HG03175 (cell line): ENCODE results near the gene ANKRD30A.
"Not testable (repeated sequence)": the region's sequence is repeated elsewhere in the genome, so short reads cannot be mapped to it uniquely, and the experiment has no call there.

ENCODE experiments used
- ATAC-seq: cut with Tn5 transposase; IDR thresholded peaks from one replicate; pipeline ENCODE4 v1.9.1; 2021; ENCODE audit warnings: mild to moderate bottlenecking, moderate library complexity; ENCODE audit not compliant: unreplicated experiment

The ANKRD30A gene

GRCh38 chr10:37246637-37247036 is 121.2 kb downstream of the ANKRD30A start:
- ATAC-seq = no peak

GRCh38 chr10:37255837-37256236 is 130.4 kb downstream of the ANKRD30A start:
- ATAC-seq = not testable (repeated sequence)

- ATAC-seq = no peak
Measured at GRCh38 chr10:37263304-37263703, 137.9 kb downstream of the ANKRD30A start.

GRCh38 chr10:37268266-37268665 is 142.9 kb downstream of the ANKRD30A start:
- ATAC-seq = no peak

GRCh38 chr10:37269554-37270256 is 144.3 kb downstream of the ANKRD30A start:
- ATAC-seq = no peak

- no peak for ATAC-seq
Measured at GRCh38 chr10:37275216-37275777, 149.9 kb downstream of the ANKRD30A start.

- ATAC-seq = no peak
Measured at GRCh38 chr10:37285063-37285462, 159.7 kb downstream of the ANKRD30A start.

GRCh38 chr10:37289833-37290464 is 164.6 kb downstream of the ANKRD30A start:
- no peak for ATAC-seq

- no peak for ATAC-seq
Measured at GRCh38 chr10:37301271-37301670, 175.9 kb downstream of the ANKRD30A start.

GRCh38 chr10:37304036-37304435 is 178.6 kb downstream of the ANKRD30A start:
- no peak for ATAC-seq

- ATAC-seq = no peak
Measured at GRCh38 chr10:37314350-37314749, 189.0 kb downstream of the ANKRD30A start.

- no peak for ATAC-seq
Measured at GRCh38 chr10:37314862-37315261, 189.5 kb downstream of the ANKRD30A start.

GRCh38 chr10:37344413-37344812 is 219.0 kb downstream of the ANKRD30A start:
- no peak for ATAC-seq

- ATAC-seq = no peak
Measured at GRCh38 chr10:37379991-37380390, 254.6 kb downstream of the ANKRD30A start.

- ATAC-seq = no peak
Measured at GRCh38 chr10:37381271-37381670, 255.9 kb downstream of the ANKRD30A start.

- no peak for ATAC-seq
Measured at GRCh38 chr10:37384923-37385322, 259.5 kb downstream of the ANKRD30A start.

- no peak for ATAC-seq
Measured at GRCh38 chr10:37390926-37391325, 265.5 kb downstream of the ANKRD30A start.

GRCh38 chr10:37400774-37401173 is 275.4 kb downstream of the ANKRD30A start:
- not testable (repeated sequence) for ATAC-seq

- no peak for ATAC-seq
Measured at GRCh38 chr10:37401225-37401624, 275.8 kb downstream of the ANKRD30A start.

GRCh38 chr10:37403776-37404175 is 278.4 kb downstream of the ANKRD30A start:
- ATAC-seq = no peak
